ENCODE results near the gene COL19A1.

DNA sequence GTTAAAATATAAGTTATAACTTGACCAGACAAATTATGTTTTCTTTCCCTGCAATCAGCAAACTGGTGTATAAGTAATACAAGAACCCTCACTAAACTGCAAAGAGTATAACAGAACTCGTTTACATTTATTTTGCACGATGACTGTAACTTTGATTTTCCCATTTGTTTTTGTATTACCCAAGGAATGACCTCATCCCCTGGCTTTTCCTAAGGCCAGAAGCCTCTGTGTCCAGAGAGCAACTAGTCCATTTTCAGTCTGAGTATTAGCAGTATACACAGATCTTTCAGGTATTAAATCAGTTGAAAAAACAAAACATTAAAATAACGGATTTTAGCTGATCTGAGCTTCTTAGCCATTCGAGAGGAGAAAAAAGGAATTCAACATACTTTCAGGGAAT, 17.2 kb downstream of the COL19A1 start:
- TF ChIP-seq, protein P1, sequence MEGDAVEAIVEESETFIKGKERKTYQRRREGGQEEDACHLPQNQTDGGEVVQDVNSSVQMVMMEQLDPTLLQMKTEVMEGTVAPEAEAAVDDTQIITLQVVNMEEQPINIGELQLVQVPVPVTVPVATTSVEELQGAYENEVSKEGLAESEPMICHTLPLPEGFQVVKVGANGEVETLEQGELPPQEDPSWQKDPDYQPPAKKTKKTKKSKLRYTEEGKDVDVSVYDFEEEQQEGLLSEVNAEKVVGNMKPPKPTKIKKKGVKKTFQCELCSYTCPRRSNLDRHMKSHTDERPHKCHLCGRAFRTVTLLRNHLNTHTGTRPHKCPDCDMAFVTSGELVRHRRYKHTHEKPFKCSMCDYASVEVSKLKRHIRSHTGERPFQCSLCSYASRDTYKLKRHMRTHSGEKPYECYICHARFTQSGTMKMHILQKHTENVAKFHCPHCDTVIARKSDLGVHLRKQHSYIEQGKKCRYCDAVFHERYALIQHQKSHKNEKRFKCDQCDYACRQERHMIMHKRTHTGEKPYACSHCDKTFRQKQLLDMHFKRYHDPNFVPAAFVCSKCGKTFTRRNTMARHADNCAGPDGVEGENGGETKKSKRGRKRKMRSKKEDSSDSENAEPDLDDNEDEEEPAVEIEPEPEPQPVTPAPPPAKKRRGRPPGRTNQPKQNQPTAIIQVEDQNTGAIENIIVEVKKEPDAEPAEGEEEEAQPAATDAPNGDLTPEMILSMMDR (IDR thresholded peaks at IDR 0.05) = no peak
- no peak for TF ChIP-seq POLR2A (IDR thresholded peaks at IDR 0.05)
